GM21717 (cell line): ENCODE data around the gene ATRN.
"Not testable (repeated sequence)": the region's sequence is repeated elsewhere in the genome, so short reads cannot be mapped to it uniquely, and the experiment has no call there.

Experiments
- ATAC-seq: cut with Tn5 transposase; IDR thresholded peaks from one replicate; pipeline ENCODE4 v1.9.1; 2021; ENCODE audit warnings: mild to moderate bottlenecking, moderate library complexity; ENCODE audit not compliant: unreplicated experiment

Gene ATRN

GRCh38 chr20:3560578-3560977 is 89.8 kb downstream of the ATRN start:
- no peak for ATAC-seq

- ATAC-seq, result no peak
Observed at GRCh38 chr20:3563133-3563532, 92.3 kb downstream of the ATRN start.

- ATAC-seq, result no peak
Observed at GRCh38 chr20:3563548-3564177, 92.8 kb downstream of the ATRN start.

- ATAC-seq, result no peak
Observed at GRCh38 chr20:3565851-3566250, 95.0 kb downstream of the ATRN start.

- ATAC-seq, result no peak
Observed at GRCh38 chr20:3572151-3572550, 101.3 kb downstream of the ATRN start.

GRCh38 chr20:3576363-3576762 is 105.5 kb downstream of the ATRN start:
- ATAC-seq, result no peak

- no peak for ATAC-seq
Observed at GRCh38 chr20:3577366-3577765, 106.5 kb downstream of the ATRN start.

GRCh38 chr20:3580412-3580811 is 109.6 kb downstream of the ATRN start:
- no peak for ATAC-seq

- ATAC-seq, result no peak
Observed at GRCh38 chr20:3583765-3584164, 112.9 kb downstream of the ATRN start.

GRCh38 chr20:3586093-3586492 is 115.3 kb downstream of the ATRN start:
- ATAC-seq, result no peak

GRCh38 chr20:3590164-3590563 is 119.3 kb downstream of the ATRN start:
- ATAC-seq, result no peak

- no peak for ATAC-seq
Observed at GRCh38 chr20:3592931-3593330, 122.1 kb downstream of the ATRN start.

- ATAC-seq, result no peak
Observed at GRCh38 chr20:3595541-3595940, 124.7 kb downstream of the ATRN start.

- no peak for ATAC-seq
Observed at GRCh38 chr20:3603108-3603507, 132.3 kb downstream of the ATRN start.

- not testable (repeated sequence) for ATAC-seq
Observed at GRCh38 chr20:3605386-3605886, 134.6 kb downstream of the ATRN start.

GRCh38 chr20:3606021-3606420 is 135.2 kb downstream of the ATRN start:
- no peak for ATAC-seq

- ATAC-seq, result no peak
Observed at GRCh38 chr20:3611901-3612300, 141.1 kb downstream of the ATRN start.

- ATAC-seq, result no peak
Observed at GRCh38 chr20:3612795-3613572, 142.2 kb downstream of the ATRN start.

- no peak for ATAC-seq
Observed at GRCh38 chr20:3613821-3614440, 143.1 kb downstream of the ATRN start.

- no peak for ATAC-seq
Observed at GRCh38 chr20:3614466-3614865, 143.6 kb downstream of the ATRN start.

GRCh38 chr20:3615171-3615840 is 144.5 kb downstream of the ATRN start:
- not testable (repeated sequence) for ATAC-seq
